ENCODE results near the gene ADAMTSL3.
"Not testable (repeated sequence)": the region's sequence is repeated elsewhere in the genome, so short reads cannot be mapped to it uniquely, and the experiment has no call there.

Gene ADAMTSL3

DNA sequence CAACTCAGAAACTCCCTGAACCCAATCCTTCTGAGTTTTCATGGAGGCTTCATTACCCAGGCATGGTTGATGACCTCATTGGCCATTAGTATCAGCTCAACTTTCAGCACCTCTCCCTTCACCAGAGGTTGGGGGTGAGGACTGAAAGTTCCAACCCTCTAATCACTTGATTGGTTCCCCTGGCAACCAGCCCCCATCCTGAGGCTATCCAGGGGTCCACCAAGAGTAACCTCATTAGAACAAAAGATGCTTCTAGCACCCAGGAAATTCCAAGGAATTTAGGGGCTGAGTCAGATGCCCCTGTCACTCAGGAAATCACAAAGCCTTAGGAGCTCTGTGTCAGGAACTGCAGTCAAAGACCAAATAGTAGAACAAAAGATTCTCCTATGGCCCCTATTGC lies 43.8 kb downstream of the ADAMTSL3 start:
- no peak for DNase-seq (ENCODE audit: low read depth)

DNA sequence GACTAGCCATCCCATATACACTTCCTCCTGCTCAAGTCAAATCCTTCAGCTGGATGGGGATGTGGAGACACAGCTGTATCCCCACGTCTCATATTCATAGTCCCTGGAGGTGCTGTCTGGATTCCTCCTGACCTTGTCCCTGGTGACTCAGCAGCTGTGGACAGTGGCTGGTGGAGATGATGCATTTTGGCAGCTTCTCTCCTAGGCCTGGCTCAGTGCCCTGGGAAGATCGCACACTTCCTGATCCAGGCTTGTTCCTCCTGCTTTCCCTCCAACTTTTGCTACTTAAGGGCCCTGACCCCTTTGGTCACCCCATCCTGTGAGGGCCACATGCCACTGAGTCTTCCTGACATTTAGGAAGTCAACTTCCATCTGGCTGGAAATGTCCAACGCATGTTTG lies 44.4 kb downstream of the ADAMTSL3 start:
- DNase-seq (ENCODE audit: low read depth), result no peak

- DNase-seq (ENCODE audit: low read depth), result no peak
These were observed 45.1 kb downstream of the ADAMTSL3 start for GRCh38 chr15:83699028-83699427.

DNA sequence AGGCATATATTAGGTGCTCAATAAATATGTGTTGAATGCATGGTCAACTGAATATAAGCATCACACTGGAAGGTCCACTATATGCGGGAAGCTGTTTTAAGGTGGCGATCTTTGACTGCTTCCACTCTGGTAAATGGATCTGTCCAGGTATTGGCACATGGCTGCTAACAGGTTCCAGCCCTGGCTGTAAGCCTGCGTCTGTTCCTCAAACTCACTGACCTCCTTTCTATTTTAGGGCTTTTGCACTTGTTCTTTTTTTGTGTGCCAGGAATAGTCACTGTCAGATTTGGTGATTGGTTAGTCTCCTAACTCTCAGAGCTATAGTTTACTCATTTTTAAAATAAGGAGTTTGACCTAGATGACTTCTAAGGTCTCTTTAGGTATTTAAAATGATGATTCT lies 46.2 kb downstream of the ADAMTSL3 start:
- no peak for DNase-seq (ENCODE audit: low read depth)

DNA sequence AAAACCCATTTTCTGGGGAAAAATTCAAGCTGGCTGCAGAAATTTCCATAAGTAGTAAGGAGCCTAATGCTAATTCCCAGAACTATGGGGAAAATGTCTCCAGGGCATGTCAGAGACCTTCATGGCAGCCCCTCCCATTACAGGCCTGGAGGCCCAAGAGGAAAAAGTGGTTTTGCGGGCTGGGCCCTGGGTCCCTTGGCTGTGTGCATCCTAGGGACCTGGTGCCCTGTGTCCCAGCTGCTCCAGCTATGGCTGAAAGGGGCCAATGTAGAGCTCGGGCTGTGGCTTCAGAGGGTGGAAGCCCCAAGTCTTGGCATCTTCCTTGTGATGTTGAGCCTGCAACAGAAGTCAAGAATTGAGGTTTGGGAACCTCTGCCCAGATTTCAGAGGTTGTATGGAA lies 48.4 kb downstream of the ADAMTSL3 start:
- not testable (repeated sequence) for DNase-seq (ENCODE audit: low read depth)

- no peak for DNase-seq (ENCODE audit: low read depth)
These were observed 54.4 kb downstream of the ADAMTSL3 start for GRCh38 chr15:83708328-83708727.

DNA sequence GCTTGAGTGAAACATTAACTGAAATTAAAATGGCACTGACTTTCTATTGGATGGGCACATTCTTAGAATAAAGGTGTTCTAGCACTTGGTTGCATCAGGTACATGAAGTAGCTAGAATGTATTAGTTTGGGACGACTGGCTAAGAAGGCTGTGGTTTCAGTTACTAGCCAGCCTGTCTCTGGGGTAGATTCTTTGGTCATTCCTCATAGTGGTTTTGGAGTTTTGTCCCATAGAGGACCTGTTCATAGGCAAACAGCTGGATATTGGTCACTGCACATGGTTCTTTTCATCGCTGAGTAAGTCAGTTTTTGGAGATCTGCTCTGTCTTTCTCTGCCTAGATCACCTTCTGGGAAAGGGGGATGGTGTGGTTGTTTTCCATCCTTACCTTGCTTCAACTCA lies 55.3 kb downstream of the ADAMTSL3 start:
- DNase-seq (ENCODE audit: low read depth), result no peak

DNA sequence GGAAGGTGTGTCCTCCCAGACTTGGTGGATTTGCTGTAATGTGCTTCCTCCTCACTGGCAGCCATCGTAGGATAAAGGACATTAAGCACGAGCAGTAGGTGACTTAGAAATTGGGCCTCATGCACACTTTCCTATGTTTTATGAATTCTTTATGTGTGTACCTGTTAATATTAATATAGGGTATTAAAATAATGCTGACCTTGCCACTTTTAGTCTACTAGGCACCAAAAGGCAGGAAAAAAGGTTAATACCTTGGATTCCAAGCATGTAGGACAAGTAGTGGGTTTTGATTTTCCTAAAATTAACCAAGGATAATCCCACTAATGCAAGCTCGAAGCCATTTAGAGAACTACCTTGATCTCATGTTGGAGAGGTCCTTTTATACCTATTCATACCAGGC lies 55.9 kb downstream of the ADAMTSL3 start:
- no peak for DNase-seq (ENCODE audit: low read depth)

DNA sequence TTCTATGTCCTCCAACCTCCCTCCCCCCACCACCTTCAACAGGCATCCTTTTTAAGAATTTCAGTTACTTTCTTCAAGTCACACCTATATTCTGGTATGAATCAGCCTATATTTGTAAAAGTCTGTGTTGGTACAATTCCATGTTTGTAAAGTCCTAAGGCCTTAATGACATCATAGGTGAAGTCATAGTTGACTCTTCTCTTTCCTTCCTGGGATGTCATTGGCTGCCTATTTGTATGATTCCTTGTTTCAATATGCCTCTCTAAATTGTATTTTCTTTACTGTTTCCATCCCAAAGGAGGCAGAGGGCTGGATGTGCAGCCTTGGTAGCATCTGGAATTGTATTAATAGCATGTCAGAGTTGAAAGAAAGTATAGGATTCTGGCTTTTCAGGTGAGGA lies 56.5 kb downstream of the ADAMTSL3 start:
- DNase-seq (ENCODE audit: low read depth), result no peak

- DNase-seq (ENCODE audit: low read depth), result no peak
These were observed 57.3 kb downstream of the ADAMTSL3 start for GRCh38 chr15:83711236-83711635.

DNA sequence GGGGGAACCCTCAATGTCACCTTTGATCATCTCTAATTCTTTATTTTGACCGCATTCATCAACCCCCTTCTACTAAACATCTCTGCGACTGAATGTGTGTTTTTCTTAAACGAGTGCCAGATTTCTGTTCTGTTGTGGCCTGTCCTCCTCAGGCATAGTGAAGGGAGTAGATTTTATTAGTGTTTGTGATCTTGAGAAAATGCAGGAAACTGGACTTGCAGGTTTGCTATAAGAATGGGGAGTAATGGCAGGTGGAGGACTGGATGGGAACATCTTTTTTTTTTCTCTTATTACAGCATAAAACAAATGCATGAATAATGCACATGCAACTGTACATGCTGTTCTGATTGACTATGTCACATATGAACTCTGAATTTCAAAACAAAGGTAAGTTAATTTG lies 59.3 kb downstream of the ADAMTSL3 start:
- DNase-seq (ENCODE audit: low read depth), result no peak

DNA sequence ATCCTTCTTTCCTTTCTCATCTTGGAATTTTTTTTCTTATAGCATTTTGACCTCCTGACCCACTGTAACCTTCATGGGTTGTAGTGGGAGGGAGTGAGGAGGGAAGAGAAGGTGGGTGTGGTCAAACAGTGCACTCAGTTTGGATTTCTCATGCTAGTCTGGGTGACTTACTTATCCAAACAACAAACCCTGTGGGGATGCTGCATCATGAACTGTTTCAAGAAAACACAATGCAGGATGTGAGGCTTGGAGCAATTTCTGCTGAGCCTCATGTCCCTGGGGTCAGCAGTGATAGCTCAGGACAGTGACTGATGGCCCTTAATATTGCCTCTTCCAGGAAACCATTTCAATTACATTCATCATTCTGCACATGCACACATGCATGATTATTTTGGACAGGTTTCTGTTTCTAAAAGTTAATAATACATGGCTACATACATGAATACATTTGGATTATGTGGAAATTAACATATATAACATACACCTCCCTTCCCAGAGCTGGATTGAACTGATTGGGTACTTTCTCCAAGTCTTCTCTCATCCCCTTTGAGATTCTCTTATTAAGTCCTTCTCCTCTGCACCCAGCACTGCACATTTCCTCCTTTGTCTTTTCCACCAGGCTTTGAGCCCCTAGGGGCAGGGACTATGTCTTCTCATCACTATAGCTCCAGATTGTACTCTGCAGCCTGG lies 61.2 kb downstream of the ADAMTSL3 start:
- DNase-seq (ENCODE audit: low read depth), result no peak

DNA sequence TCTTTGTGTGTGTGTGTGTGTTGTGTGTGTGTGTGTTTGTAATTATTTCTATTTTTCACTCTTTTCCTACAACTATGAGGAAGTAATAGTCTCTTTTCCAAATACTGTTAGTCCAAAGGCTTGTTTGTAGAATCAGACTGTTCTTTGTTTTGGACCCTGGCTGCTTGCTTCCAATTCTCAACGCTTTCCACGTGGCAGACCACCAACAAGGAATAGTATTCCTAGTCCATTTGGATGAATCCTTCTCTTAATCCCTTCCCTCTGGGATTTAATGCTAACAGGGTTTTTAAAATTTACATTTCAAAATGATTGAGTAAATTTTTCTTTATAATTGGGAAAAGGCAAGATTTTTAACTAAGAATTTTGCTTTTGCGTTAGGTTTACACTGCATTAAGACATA lies 62.7 kb downstream of the ADAMTSL3 start:
- DNase-seq (ENCODE audit: low read depth), result no peak

- DNase-seq (ENCODE audit: low read depth), result no peak
These were observed 63.1 kb downstream of the ADAMTSL3 start for GRCh38 chr15:83717010-83717409.

- DNase-seq (ENCODE audit: low read depth), result no peak
These were observed 66.5 kb downstream of the ADAMTSL3 start for GRCh38 chr15:83720468-83720867.

DNA sequence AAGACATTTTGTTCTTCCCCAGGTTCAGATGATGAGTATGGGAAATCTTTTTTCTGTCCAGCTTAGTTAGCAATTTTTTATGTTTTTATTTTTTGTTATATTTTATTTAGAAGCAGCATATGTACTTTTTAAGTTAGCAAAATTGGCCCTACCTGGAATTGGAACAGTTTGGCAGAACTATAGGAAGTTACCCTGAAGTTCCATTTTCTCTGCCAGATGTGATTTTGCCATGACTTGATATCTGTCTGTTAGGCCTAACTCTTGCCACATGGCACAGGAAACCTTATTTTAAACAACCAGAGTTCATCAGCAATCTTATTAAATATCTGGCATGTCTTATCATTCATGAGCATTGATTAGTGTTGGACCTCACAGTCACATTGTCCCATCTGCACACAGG lies 67.1 kb downstream of the ADAMTSL3 start:
- DNase-seq (ENCODE audit: low read depth), result no peak

DNA sequence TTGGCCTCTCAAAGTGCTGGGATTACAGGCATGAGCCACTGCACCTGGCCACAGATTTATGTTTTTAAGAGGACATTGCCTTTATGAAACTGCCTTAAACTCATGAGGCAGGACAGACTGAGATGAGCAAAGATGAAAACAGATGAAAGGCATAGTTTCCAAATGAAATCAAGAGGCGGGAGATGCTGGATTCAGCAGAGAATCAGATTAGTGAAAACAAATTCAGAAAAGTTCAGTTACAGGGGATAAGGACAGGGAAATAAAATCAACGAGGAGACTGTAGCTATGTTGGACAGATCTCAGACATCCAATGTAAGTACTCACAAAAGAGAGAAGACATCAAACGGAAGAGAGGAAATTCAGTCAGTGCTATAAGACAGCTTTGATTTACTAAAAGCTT lies 68.1 kb downstream of the ADAMTSL3 start:
- DNase-seq (ENCODE audit: low read depth), result no peak

GRCh38 chr15:83723216-83723615 lies 69.3 kb downstream of the ADAMTSL3 start:
- no peak for DNase-seq (ENCODE audit: low read depth)

GRCh38 chr15:83732196-83732595 lies 78.3 kb downstream of the ADAMTSL3 start:
- no peak for DNase-seq (ENCODE audit: low read depth)

GRCh38 chr15:83732770-83733169 lies 78.8 kb downstream of the ADAMTSL3 start:
- DNase-seq (ENCODE audit: low read depth), result no peak

GRCh38 chr15:83733206-83733605 lies 79.3 kb downstream of the ADAMTSL3 start:
- peak; percentile 62 for DNase-seq (ENCODE audit: low read depth)

- DNase-seq (ENCODE audit: low read depth), result no peak
These were observed 79.8 kb downstream of the ADAMTSL3 start for GRCh38 chr15:83733691-83734090.

DNA sequence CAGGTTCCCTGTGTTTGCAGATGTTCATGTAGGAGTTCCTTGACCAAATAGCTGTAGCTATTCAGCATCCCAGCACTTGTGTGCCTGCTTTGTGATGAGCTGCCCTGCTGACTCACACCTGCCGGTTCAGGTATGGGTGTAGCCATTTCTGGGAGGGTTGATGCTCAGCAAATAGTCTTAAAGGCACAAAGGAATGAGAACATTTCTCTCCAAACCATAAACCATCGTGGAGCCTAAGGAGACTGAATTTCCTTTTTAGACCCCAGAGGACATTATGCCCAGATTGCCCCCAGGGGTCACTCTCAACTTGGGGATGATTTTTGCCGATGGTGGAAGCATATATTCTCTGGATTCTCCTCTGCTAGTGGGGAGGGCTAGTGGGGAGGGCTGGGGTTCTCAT lies 80.6 kb downstream of the ADAMTSL3 start:
- no peak for DNase-seq (ENCODE audit: low read depth)

- DNase-seq (ENCODE audit: low read depth), result no peak
These were observed 85.7 kb downstream of the ADAMTSL3 start for GRCh38 chr15:83739629-83740028.

GRCh38 chr15:83745771-83746170 lies 91.8 kb downstream of the ADAMTSL3 start:
- no peak for DNase-seq (ENCODE audit: low read depth)
